Upper lobe of left lung (tissue), 6 donors: ENCODE measurements around the gene DSCAM. TPM values are rescaled to one million over a fixed set of nuclear protein-coding genes. Genes with fewer than 3 reads are reported as not detected.

Experiments
- ATAC-seq, 2 donors: fragments of 200-7000 bp; cut with Tn5 transposase; one replicate each; pipeline ENCODE4 v1.9.1; 2022; ENCODE audit warnings: mild to moderate bottlenecking in 2 of 2, moderate library complexity in 2 of 2; ENCODE audit not compliant: low FRiP score in 2 of 2
- DNase-seq, 2 donors: peaks; one replicate each; pipeline ENCODE4 v3.0.0-alpha.2; 2019 to 2020
- H3K27ac ChIP-seq, 4 donors: fragments of 200-600 bp; sonication (generic); one replicate each; pipeline ENCODE4 v1.5.1; 2016 to 2019
- H3K27me3 ChIP-seq, 4 donors: fragments of 200-600 bp; sonication (generic); one replicate each; pipeline ENCODE4 v1.5.1; 2017 to 2019
- H3K36me3 ChIP-seq, 4 donors: fragments of 200-600 bp; sonication (generic); one replicate each; pipeline ENCODE4 v1.5.1; 2016 to 2019
- H3K4me1 ChIP-seq, 4 donors: fragments of 200-600 bp; sonication (generic); one replicate each; pipeline ENCODE4 v1.5.1; 2018 to 2019
- H3K4me3 ChIP-seq, 4 donors: fragments of 200-600 bp; sonication (generic); one replicate each; pipeline ENCODE4 v1.5.1; 2017 to 2019; ENCODE audit warnings: mild to moderate bottlenecking in 2 of 4, moderate library complexity in 1 of 4
- H3K9me3 ChIP-seq, 4 donors: fragments of 200-600 bp; sonication (generic); one replicate each; pipeline ENCODE4 v1.5.1; 2018 to 2019
- EP300 ChIP-seq, 4 donors: sonication (generic); formaldehyde crosslinking; IDR thresholded peaks; one replicate each; pipeline ENCODE4 v1.5.1; 2017; ENCODE audit warnings: antibody characterized with exemption in 4 of 4, control low read depth in 2 of 4
- POLR2A ChIP-seq, 4 donors: fragments of 450-650 bp; IDR thresholded peaks; one replicate each; pipeline ENCODE4 v1.5.1; 2016 to 2017; ENCODE audit warnings: antibody characterized with exemption in 4 of 4, mild to moderate bottlenecking in 2 of 4
- POLR2AphosphoS5 ChIP-seq, 2 donors: sonication (generic); formaldehyde crosslinking; IDR thresholded peaks; one replicate each; pipeline ENCODE4 v1.5.1; 2017; ENCODE audit warnings: antibody characterized with exemption in 2 of 2
- WGBS, 2 donors: methylation state at CpG; one replicate each; pipeline ENCODE4 v1.1.5; 2017 to 2018; 5-methylcytosine and 5-hydroxymethylcytosine counted together
- total RNA-seq, 6 donors: library from RNA; depleted of rRNA in 4 of 6; stranded (reverse); fragments of >200 nt in 4 of 6; gene quantifications; one replicate each; pipeline versions ENCODE4 v1.1.0 to v1.2.1, GENCODE V29; 2016 to 2021
- TF ChIP-seq, protein P1 (sequence below), 6 experiments: fragments of 450-650 bp in 4 of 6; fragments of 200-600 bp in 2 of 6; sonication (generic) in 2 of 6; IDR thresholded peaks; one replicate each; pipeline ENCODE4 v1.5.1; 2016 to 2019; ENCODE audit warnings: antibody characterized with exemption in 6 of 6
- donor health status: DM: no; HTN: no; CAD: no; lungs with moderate emphysema.
- donor health status: DM: no; HTN: yes; CAD: no; lungs with severe emphysema.

DSCAM gene
- total RNA-seq, 6 donors from 2014 or later: under 0.01 to 0.61 (median 0.26) TPM; not detected in 1

DNA sequence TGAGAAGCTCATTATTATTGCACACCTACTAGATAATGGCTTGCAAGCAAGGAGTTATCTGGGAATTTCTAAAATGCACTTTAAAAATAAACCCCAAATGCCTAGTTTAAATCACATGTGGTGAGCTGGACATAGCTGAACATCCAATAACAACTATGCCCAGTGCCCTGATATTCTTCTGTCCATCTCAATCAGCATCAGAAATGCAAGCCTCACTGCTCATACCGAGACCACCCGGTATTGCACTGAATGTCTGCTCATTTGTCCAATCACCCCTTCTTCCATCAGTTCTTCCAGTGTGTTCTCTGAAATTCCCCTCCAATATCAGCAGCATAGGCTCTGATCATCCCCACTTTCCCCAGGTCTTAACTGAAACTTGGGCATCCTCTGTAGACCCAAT lies 383.8 kb downstream of the DSCAM start:
- Histone ChIP-seq H3K27me3 (no peaks in the 10 kb centered on the region), H3K36me3 (no peaks in the 10 kb centered on the region), H3K9me3 (no peaks in the 10 kb centered on the region), H3K4me3 (no peak overlapping the region), H3K4me1 (no peaks in the 10 kb centered on the region), H3K27ac (no peak overlapping the region)
- no peak for DNase-seq
- 93 to 100% methylated on average over 2 of the region's 2 CpGs for WGBS, 2 donors
- TF ChIP-seq POLR2AphosphoS5 (IDR thresholded peaks at IDR 0.05) (no peak), EP300 (IDR thresholded peaks at IDR 0.05) (no peak)
- ATAC-seq: no peak

DNA sequence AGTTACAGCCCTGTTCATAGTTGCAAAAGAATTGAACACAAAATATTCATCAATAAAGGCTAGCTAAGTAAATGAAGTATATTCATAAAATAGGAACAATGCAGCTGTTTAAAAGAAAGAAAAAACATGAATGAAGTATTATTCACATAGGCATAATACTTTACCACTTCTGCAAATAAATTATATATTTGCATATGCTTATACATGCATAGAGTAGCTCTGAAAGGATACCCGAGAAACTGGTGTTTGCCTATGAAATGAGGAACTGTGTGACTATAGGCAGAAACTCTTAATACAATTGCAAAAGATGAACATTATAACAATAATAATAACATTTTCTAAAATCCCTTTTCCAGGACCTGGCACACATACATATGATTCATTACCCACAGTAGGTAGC lies 385.9 kb downstream of the DSCAM start:
- Histone ChIP-seq H3K27ac (no peak overlapping the region), H3K4me3 (no peak overlapping the region), H3K4me1 (no peaks in the 10 kb centered on the region), H3K27me3 (no peaks in the 10 kb centered on the region), H3K9me3 (no peaks in the 10 kb centered on the region), H3K36me3 (no peaks in the 10 kb centered on the region)
- DNase-seq: no peak
- ATAC-seq: no peak
- 50 to 76% methylated on average over 1 of the region's 1 CpG for WGBS, 2 donors
- TF ChIP-seq POLR2A (IDR thresholded peaks at IDR 0.05) (no peak), POLR2AphosphoS5 (IDR thresholded peaks at IDR 0.05) (no peak), EP300 (IDR thresholded peaks at IDR 0.05) (no peak)
- TF ChIP-seq, protein P1, sequence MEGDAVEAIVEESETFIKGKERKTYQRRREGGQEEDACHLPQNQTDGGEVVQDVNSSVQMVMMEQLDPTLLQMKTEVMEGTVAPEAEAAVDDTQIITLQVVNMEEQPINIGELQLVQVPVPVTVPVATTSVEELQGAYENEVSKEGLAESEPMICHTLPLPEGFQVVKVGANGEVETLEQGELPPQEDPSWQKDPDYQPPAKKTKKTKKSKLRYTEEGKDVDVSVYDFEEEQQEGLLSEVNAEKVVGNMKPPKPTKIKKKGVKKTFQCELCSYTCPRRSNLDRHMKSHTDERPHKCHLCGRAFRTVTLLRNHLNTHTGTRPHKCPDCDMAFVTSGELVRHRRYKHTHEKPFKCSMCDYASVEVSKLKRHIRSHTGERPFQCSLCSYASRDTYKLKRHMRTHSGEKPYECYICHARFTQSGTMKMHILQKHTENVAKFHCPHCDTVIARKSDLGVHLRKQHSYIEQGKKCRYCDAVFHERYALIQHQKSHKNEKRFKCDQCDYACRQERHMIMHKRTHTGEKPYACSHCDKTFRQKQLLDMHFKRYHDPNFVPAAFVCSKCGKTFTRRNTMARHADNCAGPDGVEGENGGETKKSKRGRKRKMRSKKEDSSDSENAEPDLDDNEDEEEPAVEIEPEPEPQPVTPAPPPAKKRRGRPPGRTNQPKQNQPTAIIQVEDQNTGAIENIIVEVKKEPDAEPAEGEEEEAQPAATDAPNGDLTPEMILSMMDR (IDR thresholded peaks at IDR 0.05): no peak

DNA sequence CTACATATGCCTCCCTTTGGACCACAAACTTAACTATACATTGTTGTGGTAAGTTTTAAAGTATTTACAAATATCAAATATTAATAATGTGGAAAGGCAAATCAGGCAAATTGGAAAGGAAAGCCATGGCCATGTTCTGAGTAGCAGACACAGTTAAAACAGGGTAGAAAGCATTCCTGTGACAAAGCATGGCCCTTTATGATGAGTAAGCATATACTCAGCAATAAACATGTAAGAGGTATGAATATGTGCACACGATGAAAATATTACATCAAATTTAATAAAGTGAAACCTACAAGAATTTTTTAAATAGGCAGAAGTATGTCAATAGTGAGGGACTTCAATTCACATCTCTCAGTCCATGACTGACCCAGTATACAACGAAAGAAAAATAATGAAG lies 389.2 kb downstream of the DSCAM start:
- WGBS, 2 donors: 84 to 85% methylated on average over 2 of the region's 2 CpGs
- H3K27ac ChIP-seq: no peak overlapping the region

DNA sequence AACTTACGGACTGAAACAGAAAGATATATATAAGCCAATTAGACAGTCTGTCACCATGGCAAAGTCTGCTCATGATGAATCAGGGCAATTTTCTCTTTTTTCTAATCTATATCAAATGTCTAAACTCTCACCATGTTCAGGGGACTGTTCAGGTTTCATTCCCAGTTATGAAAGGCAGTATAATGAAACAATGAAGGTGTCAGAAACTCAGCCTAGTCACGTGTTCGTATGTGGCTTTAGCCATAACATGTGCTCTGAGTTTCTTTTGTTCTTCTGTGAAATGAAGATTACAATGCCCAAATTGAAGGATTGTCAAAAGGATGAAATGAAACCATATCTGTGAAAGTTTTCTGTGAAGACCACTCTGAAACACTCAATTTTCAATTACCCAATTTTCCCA lies 392.9 kb downstream of the DSCAM start:
- WGBS, 2 donors: 89 to 93% methylated on average over 3 of the region's 3 CpGs
- no peak overlapping the region for H3K27ac ChIP-seq
- DNase-seq (no peak), ATAC-seq (no peak)
- H3K4me3 ChIP-seq: no peak overlapping the region
- H3K36me3 ChIP-seq: no peaks in the 10 kb centered on the region
- H3K4me1 ChIP-seq: no peaks in the 10 kb centered on the region
- TF ChIP-seq, protein P1 (IDR thresholded peaks at IDR 0.05): no peak
- TF ChIP-seq POLR2AphosphoS5 (IDR thresholded peaks at IDR 0.05) (no peak), EP300 (IDR thresholded peaks at IDR 0.05) (no peak), POLR2A (IDR thresholded peaks at IDR 0.05) (no peak)
- H3K9me3 ChIP-seq: no peaks in the 10 kb centered on the region
- H3K27me3 ChIP-seq: no peaks in the 10 kb centered on the region

More for the DNA sequence above, 389.2 kb downstream of the DSCAM start:
- Histone ChIP-seq H3K4me1 (no peaks in the 10 kb centered on the region), H3K4me3 (no peak overlapping the region), H3K27me3 (no peaks in the 10 kb centered on the region), H3K36me3 (no peaks in the 10 kb centered on the region), H3K9me3 (no peaks in the 10 kb centered on the region)
- ATAC-seq (no peak), DNase-seq (no peak)
- no peak for TF ChIP-seq POLR2A (IDR thresholded peaks at IDR 0.05)

DNA sequence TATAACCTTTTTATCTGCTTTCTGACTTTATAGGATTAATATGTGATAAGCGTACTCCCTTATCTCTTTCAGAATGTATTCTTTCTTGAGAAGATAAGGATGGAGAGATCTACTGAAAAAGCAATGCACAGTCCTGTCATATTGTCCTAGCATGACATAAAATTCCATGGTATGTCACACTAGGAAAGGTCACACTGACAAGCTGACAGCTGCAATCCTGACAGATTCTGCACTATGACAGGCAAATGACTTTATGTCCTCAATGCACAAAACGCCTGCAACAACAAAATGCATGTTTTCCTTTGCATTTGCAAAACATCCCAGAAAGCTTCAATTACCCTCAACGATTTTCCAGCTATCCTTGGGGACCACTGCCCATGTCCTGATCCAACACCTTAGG lies 393.8 kb downstream of the DSCAM start:
- TF ChIP-seq, protein P1 (IDR thresholded peaks at IDR 0.05): no peak
- TF ChIP-seq POLR2A (IDR thresholded peaks at IDR 0.05) (no peak), POLR2AphosphoS5 (IDR thresholded peaks at IDR 0.05) (no peak)
- Histone ChIP-seq H3K36me3 (no peaks in the 10 kb centered on the region), H3K9me3 (no peaks in the 10 kb centered on the region), H3K27ac (no peak overlapping the region), H3K27me3 (no peaks in the 10 kb centered on the region), H3K4me3 (no peak overlapping the region), H3K4me1 (no peaks in the 10 kb centered on the region)
- WGBS, 2 donors: 74 to 75% methylated on average over 3 of the region's 3 CpGs
- DNase-seq (no peak), ATAC-seq (no peak)

DNA sequence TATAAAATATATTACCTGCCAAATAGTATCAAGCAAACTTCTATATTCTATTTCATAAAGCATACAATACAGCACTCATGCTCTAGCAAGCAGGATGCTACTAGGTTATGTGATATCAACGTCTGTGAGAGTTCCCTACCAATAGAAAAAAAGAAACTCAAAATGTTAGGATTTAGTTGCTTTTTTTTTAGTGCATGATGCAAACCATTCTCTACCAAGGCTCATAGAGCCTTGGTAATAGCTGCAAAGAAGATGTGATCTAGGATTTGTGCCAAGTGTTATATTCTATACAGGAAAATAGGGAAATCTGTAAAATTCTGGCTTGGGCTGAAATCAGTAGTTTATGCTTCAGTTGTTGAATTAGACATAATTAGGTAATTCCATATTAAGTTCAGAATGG lies 394.4 kb downstream of the DSCAM start:
- WGBS, 2 donors: 60 to 74% methylated on average over 1 of the region's 1 CpG
- Histone ChIP-seq H3K36me3 (no peaks in the 10 kb centered on the region), H3K4me1 (no peaks in the 10 kb centered on the region), H3K27ac (no peak overlapping the region), H3K27me3 (no peaks in the 10 kb centered on the region), H3K9me3 (no peaks in the 10 kb centered on the region), H3K4me3 (no peak overlapping the region)
- no peak for DNase-seq
- ATAC-seq: no peak
- TF ChIP-seq EP300 (IDR thresholded peaks at IDR 0.05) (no peak), POLR2A (IDR thresholded peaks at IDR 0.05) (no peak)
